OCI-LY1 (cell line): Measurements from ENCODE around the gene KRT12.

Source experiments
- H2AFZ ChIP-seq: fragments of 200-600 bp; sonication (generic), shearing (Covaris generic); 2 replicates; pipeline ENCODE4 v1.6.0; 2014; ENCODE audit warnings: antibody characterized with exemption, mild to moderate bottlenecking, low read length
- H3F3A ChIP-seq: fragments of 200-600 bp; sonication (generic), shearing (Covaris generic); 2 replicates; pipeline ENCODE4 v1.6.0; 2014; ENCODE audit warnings: mild to moderate bottlenecking, antibody characterized with exemption, low read length, moderate library complexity; ENCODE audit not compliant: insufficient read depth
- H3K27ac ChIP-seq: fragments of 200-600 bp; sonication (generic); 2 replicates; pipeline ENCODE4 v1.5.1; 2014; ENCODE audit warnings: low read length, mixed run types, mild to moderate bottlenecking, low read depth; ENCODE audit not compliant: poor library complexity, severe bottlenecking
- H3K27me3 ChIP-seq: fragments of 200-600 bp; sonication (generic); 2 replicates; pipeline ENCODE4 v1.6.0; 2014; ENCODE audit warnings: antibody characterized with exemption, mild to moderate bottlenecking, low read length, moderate library complexity; ENCODE audit not compliant: insufficient read depth
- H3K36me3 ChIP-seq: fragments of 200-600 bp; sonication (generic); 2 replicates; pipeline ENCODE4 v1.6.1; 2014; ENCODE audit warnings: mild to moderate bottlenecking, antibody characterized with exemption, low read length, moderate library complexity, mixed read lengths; ENCODE audit not compliant: insufficient read depth
- H3K4me1 ChIP-seq: fragments of 200-600 bp; sonication (generic); 2 replicates; pipeline ENCODE4 v1.5.1; 2014; ENCODE audit warnings: mild to moderate bottlenecking, low read length, moderate library complexity; ENCODE audit not compliant: insufficient read depth, severe bottlenecking
- H3K4me2 ChIP-seq: fragments of 200-600 bp; sonication (generic), shearing (Covaris generic); 2 replicates; pipeline ENCODE4 v1.6.1; 2014; ENCODE audit warnings: low read length
- H3K4me3 ChIP-seq: fragments of 200-600 bp; sonication (generic); 2 replicates; pipeline ENCODE4 v1.5.1; 2014; ENCODE audit warnings: low read length, low read depth, mild to moderate bottlenecking, mixed read lengths; ENCODE audit not compliant: poor library complexity, severe bottlenecking
- H3K79me2 ChIP-seq: fragments of 200-600 bp; shearing (Covaris generic); 2 replicates; pipeline ENCODE4 v1.6.1; 2016; ENCODE audit warnings: mixed run types, low read length, mixed read lengths; ENCODE audit not compliant: insufficient read depth
- H3K9ac ChIP-seq: fragments of 200-600 bp; sonication (generic), shearing (Covaris generic); 2 replicates; pipeline ENCODE4 v1.6.1; 2014; ENCODE audit warnings: mild to moderate bottlenecking, low read length, mixed read lengths
- H3K9me2 ChIP-seq: fragments of 200-600 bp; sonication (generic), shearing (Covaris generic); 2 replicates; pipeline ENCODE4 v1.6.1; 2014; ENCODE audit warnings: low read depth, mild to moderate bottlenecking, low read length, mixed read lengths
- H3K9me3 ChIP-seq: fragments of 200-600 bp; shearing (Covaris generic); 2 replicates; pipeline ENCODE4 v1.6.1; 2014; ENCODE audit warnings: low read length, mixed read lengths
- H4K20me1 ChIP-seq: fragments of 200-600 bp; sonication (generic), shearing (Covaris generic); 2 replicates; pipeline ENCODE4 v1.6.0; 2016; ENCODE audit warnings: mild to moderate bottlenecking, low read length; ENCODE audit not compliant: insufficient read depth
- EZH2 ChIP-seq: fragments of 200-600 bp; sonication (generic), shearing (Covaris generic); IDR thresholded peaks from 2 replicates; pipeline ENCODE4 v1.8.0; 2017; ENCODE audit warnings: borderline replicate concordance, mixed run types, mild to moderate bottlenecking, antibody characterized with exemption, low read length, moderate library complexity, mixed read lengths
- TF ChIP-seq, protein P1 (sequence below): fragments of 200-600 bp; sonication (generic), shearing (Covaris generic); IDR thresholded peaks from 2 replicates; pipeline ENCODE4 v1.5.1; 2017; ENCODE audit warnings: mild to moderate bottlenecking, antibody characterized with exemption, low read length, moderate library complexity, mixed read lengths

KRT12 gene

DNA sequence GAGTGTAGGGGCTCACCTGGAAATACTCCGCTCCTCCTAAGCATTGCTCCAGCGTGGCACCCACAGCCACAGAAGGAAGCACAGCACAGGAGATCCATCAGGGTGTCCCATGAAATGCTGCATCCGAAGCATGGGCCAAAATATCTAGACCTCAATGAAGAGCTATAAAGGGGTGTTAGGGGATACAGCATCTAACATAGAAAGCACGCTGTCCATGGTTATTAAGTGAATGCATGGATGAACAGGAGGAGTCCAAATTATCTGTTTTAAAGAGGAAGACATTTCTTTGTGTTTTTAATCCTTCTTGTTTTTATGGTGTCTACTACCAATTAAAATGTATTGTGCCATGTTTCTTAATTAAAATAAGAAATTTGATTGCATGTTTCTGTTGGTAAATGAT is 39.6 kb upstream of the KRT12 start:
- H3K4me3 ChIP-seq = no peak overlapping the region
- no peaks in the 10 kb centered on the region for H3K79me2 ChIP-seq
- no peak for TF ChIP-seq EZH2
- TF ChIP-seq, protein P1, sequence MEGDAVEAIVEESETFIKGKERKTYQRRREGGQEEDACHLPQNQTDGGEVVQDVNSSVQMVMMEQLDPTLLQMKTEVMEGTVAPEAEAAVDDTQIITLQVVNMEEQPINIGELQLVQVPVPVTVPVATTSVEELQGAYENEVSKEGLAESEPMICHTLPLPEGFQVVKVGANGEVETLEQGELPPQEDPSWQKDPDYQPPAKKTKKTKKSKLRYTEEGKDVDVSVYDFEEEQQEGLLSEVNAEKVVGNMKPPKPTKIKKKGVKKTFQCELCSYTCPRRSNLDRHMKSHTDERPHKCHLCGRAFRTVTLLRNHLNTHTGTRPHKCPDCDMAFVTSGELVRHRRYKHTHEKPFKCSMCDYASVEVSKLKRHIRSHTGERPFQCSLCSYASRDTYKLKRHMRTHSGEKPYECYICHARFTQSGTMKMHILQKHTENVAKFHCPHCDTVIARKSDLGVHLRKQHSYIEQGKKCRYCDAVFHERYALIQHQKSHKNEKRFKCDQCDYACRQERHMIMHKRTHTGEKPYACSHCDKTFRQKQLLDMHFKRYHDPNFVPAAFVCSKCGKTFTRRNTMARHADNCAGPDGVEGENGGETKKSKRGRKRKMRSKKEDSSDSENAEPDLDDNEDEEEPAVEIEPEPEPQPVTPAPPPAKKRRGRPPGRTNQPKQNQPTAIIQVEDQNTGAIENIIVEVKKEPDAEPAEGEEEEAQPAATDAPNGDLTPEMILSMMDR = no peak
- no peaks in the 10 kb centered on the region; the same call in 1 of the 2 replicates for H3K27me3 ChIP-seq
- no peak overlapping the region for H3K27ac ChIP-seq
- H3K4me2 ChIP-seq = no peak overlapping the region
- H3K9me2 ChIP-seq = no peaks in the 10 kb centered on the region
- H2AFZ ChIP-seq = no peak overlapping the region
- H3F3A ChIP-seq = no peaks in the 10 kb centered on the region
- no peak overlapping the region for H3K9ac ChIP-seq
- H4K20me1 ChIP-seq = no peaks in the 10 kb centered on the region
- H3K36me3 ChIP-seq = no peaks in the 10 kb centered on the region
- no peaks in the 10 kb centered on the region for H3K4me1 ChIP-seq
- H3K9me3 ChIP-seq = no peaks in the 10 kb centered on the region

DNA sequence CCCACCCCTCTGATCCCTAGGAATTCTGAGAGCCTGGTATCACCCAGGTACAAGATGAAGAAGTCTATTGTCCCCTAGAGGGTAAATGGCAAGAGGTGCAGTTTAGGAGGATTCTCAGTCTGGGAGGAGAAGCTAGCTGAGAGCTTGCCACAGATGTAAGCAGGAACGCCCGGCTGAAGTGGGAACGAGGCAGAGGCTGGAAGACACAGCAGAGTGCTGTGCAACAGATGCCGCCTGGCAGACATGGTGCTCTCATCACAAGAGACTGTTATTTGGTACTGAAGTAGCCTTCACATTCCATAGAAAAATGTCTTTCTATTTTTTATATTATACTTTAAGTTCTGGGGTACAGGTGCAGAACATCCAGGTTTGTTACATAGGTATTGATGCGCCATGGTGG is 38.3 kb upstream of the KRT12 start:
- Histone ChIP-seq H3K79me2 (no peaks in the 10 kb centered on the region), H3K4me2 (no peak overlapping the region), H3K9me3 (no peaks in the 10 kb centered on the region), H3F3A (no peaks in the 10 kb centered on the region), H2AFZ (no peak overlapping the region), H3K27ac (no peak overlapping the region), H3K4me1 (no peaks in the 10 kb centered on the region), H4K20me1 (no peaks in the 10 kb centered on the region), H3K9me2 (no peaks in the 10 kb centered on the region), H3K27me3 (no peaks in the 10 kb centered on the region; the same call in 1 of the 2 replicates), H3K9ac (no peak overlapping the region), H3K36me3 (no peaks in the 10 kb centered on the region), H3K4me3 (no peak overlapping the region)
- TF ChIP-seq, protein P1 = no peak
- TF ChIP-seq EZH2 = no peak

DNA sequence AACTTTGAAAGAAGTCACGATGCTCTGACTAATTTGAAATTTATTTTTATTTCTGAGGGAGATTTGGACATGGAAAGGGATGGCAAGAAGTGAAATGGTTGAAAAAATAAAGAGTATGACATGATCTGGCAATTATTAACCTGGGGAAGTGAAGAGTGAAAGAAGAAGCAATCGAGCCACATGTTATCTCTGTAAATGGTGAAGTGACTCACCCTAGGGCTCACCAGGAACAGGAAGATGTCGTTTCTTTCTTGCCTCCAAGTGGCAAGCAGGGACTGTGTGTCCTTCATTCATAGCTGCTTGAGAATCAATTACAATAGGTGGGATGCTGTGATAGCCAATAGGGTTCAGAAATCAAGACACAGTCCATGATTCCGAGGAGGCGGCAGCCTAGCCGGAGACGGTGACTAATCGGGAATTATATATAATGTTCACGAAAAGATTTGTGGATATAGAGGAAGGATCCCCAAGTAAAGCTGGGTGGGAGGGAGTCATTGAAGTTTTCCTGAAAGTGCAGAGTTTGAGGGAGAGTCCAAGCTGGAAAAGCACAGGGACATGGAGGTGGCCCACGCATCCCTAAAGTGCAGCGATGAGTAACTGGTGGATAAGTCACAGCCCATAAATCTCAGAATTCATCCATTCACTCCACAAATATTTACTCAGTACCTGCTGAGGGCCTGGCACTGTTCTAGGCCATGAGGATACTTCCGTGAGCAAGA is 36.3 kb upstream of the KRT12 start:
- Histone ChIP-seq H2AFZ (no peak overlapping the region), H3K9me3 (no peaks in the 10 kb centered on the region), H3K4me1 (no peaks in the 10 kb centered on the region), H3K4me3 (no peak overlapping the region), H3K27ac (no peak overlapping the region), H3K9me2 (no peaks in the 10 kb centered on the region), H3K4me2 (no peak overlapping the region), H4K20me1 (no peaks in the 10 kb centered on the region), H3K9ac (no peak overlapping the region), H3K79me2 (no peaks in the 10 kb centered on the region), H3F3A (no peaks in the 10 kb centered on the region), H3K27me3 (no peaks in the 10 kb centered on the region), H3K36me3 (no peaks in the 10 kb centered on the region)
- TF ChIP-seq, protein P1 = no peak
- no peak for TF ChIP-seq EZH2
